Vagina (tissue), 2 donors: ENCODE data around the gene CD70.

ENCODE experiments used
- POLR2A ChIP-seq, 2 donors: fragments of 450-650 bp; IDR thresholded peaks; one replicate each; pipeline ENCODE4 v1.6.1; 2017; ENCODE audit warnings: antibody characterized with exemption in 2 of 2, mild to moderate bottlenecking in 2 of 2, moderate library complexity in 2 of 2
- POLR2AphosphoS5 ChIP-seq, 2 donors: sonication (generic); formaldehyde crosslinking; IDR thresholded peaks; one replicate each; pipeline ENCODE4 v1.9.0; 2017; ENCODE audit warnings: antibody characterized with exemption in 2 of 2, mild to moderate bottlenecking in 2 of 2, low read depth in 1 of 2; ENCODE audit not compliant: insufficient read depth in 1 of 2
- TF ChIP-seq, protein P1 (sequence below), 3 experiments: fragments of 450-650 bp in 2 of 3; fragments of 200-600 bp in 1 of 3; sonication (generic) in 1 of 3; IDR thresholded peaks; one replicate each; pipeline ENCODE4 v1.5.1; 2017 to 2019; ENCODE audit warnings: antibody characterized with exemption in 3 of 3, mild to moderate bottlenecking in 2 of 3, moderate library complexity in 2 of 3

DNA sequence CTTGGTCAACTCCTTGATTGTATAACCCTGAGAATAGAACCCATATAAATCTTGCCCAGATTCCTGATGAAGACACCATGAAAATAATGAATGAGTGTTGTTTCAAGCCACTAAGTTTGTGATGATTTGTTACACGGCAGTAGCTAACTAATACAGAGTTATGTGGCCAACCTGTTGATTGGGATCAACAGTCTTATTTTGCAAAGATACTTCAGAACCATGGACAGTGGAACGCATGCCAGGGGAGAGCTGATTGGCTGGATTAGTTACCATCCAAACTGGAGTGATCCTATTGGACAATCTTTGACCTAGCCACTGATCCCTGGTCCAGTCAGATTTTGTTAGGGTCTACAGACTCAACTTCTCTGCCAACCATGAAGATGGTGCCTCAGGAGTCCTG is 26.6 kb downstream of the CD70 start:
- TF ChIP-seq, protein P1, sequence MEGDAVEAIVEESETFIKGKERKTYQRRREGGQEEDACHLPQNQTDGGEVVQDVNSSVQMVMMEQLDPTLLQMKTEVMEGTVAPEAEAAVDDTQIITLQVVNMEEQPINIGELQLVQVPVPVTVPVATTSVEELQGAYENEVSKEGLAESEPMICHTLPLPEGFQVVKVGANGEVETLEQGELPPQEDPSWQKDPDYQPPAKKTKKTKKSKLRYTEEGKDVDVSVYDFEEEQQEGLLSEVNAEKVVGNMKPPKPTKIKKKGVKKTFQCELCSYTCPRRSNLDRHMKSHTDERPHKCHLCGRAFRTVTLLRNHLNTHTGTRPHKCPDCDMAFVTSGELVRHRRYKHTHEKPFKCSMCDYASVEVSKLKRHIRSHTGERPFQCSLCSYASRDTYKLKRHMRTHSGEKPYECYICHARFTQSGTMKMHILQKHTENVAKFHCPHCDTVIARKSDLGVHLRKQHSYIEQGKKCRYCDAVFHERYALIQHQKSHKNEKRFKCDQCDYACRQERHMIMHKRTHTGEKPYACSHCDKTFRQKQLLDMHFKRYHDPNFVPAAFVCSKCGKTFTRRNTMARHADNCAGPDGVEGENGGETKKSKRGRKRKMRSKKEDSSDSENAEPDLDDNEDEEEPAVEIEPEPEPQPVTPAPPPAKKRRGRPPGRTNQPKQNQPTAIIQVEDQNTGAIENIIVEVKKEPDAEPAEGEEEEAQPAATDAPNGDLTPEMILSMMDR (IDR thresholded peaks at IDR 0.05), result no peak
- no peak for TF ChIP-seq POLR2A (IDR thresholded peaks at IDR 0.05)
- no peak for TF ChIP-seq POLR2AphosphoS5 (IDR thresholded peaks at IDR 0.05; ENCODE audit: insufficient read depth in 1 of 2, low read depth in 1 of 2)
